IPS-15b (cell line): ENCODE measurements around the gene RIOK3.
"Not testable (repeated sequence)": the region's sequence is repeated elsewhere in the genome, so short reads cannot be mapped to it uniquely, and the experiment has no call there.

ENCODE experiments used
- H3K27me3 ChIP-seq: one replicate; pipeline ENCODE4 v1.6.1; 2013; ENCODE audit warnings: low read length; ENCODE audit not compliant: control insufficient read depth, insufficient read depth
- H3K36me3 ChIP-seq: one replicate; pipeline ENCODE4 v1.6.1; 2013; ENCODE audit warnings: low read length; ENCODE audit not compliant: control insufficient read depth, insufficient read depth
- H3K4me1 ChIP-seq: one replicate; pipeline ENCODE4 v1.6.1; 2013; ENCODE audit warnings: mild to moderate bottlenecking, low read length; ENCODE audit not compliant: control insufficient read depth, insufficient read depth
- H3K4me3 ChIP-seq: one replicate; pipeline ENCODE4 v1.5.1; 2013; ENCODE audit warnings: low read depth, low read length
- H3K9ac ChIP-seq: one replicate; pipeline ENCODE4 v1.6.1; 2013; ENCODE audit warnings: low read depth, mild to moderate bottlenecking, low read length
- H3K9me3 ChIP-seq: one replicate; pipeline ENCODE4 v1.6.1; 2013; ENCODE audit warnings: mild to moderate bottlenecking, low read length; ENCODE audit not compliant: control insufficient read depth, insufficient read depth

Gene RIOK3

DNA sequence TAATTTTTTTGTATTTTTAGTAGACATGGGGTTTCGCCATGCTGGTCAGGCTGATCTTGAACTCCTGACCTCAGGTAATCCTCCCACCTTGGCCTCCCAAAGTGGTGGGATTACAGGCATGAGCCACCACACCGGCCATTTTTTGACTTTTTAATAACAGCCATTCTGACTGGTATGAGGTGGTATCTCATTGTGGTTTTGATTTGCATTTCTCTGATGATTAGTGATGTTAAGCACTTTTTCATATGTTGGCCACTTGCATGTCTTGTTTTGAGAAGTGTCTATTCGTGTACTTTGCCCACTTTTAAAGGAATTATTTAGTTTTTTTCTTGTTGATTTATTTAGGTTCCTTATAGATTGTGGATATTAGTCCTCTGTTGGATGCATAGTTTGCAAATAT, 23.5 kb upstream of the RIOK3 start:
- H3K9ac ChIP-seq, H3K36me3 ChIP-seq, H3K4me3 ChIP-seq, H3K4me1 ChIP-seq, H3K27me3 ChIP-seq, H3K9me3 ChIP-seq: not testable (repeated sequence)

DNA sequence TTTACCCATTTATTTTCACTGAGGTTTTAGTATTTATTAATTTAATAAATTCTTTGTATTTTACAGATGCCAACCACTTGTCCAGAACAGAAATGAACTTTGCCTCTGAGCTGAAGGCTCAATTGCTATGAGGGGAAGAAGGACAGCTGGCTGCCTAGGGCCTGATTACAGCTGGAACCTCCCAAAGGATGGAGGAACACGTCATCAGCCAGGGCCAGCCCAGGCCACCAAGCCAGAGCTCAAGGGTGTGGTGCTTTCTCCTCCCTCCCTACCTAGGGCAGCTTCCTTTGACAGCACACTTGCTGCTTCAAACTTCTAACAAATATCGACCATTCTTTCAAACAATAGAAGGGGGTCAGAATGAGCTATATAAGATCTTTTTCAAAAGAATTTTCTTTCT, 19.7 kb upstream of the RIOK3 start:
- peaks cover 3% of the 10 kb centered on the region for H3K4me1 ChIP-seq
- no peaks in the 10 kb centered on the region for H3K36me3 ChIP-seq
- no peaks in the 10 kb centered on the region for H3K9me3 ChIP-seq
- H3K9ac ChIP-seq = no peak overlapping the region
- no peaks in the 10 kb centered on the region for H3K27me3 ChIP-seq
- H3K4me3 ChIP-seq = no peak overlapping the region

DNA sequence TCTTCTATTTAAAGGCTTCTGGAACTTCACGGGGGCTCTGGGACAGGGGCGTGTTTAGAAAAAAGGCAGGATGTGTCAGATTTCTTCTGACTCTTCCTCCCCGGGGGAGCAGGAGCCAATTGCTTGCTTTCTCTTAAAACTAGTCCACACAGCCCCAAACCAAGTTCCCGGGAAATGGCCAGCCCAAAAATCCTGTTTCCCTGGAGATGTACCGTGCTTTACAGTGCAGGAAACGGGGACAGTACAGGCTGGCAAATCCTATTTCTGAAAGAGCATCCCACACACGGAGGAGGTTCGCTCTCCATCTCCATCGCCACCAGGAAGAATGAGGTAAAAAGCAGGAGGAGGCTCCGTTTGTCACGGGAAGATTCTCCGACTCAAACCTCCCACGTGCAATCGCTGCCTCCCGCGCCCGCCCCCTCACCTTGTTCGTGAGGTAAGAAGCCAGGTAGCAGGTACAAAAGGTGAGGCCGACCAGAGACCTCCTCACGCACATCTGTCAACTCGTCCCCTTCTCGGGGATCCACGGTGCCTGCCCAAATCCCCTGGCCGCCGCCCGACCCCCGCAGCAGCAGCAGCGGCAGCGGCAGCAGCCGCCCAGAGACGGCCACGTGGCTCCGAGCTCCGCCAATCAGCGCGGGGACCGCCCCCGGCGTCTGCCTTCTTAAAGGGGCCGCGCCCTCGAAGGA, 15.6 kb upstream of the RIOK3 start:
- Histone ChIP-seq H3K4me1 (peaks cover 4% of the 10 kb centered on the region), H3K4me3 (peak overlapping the region; percentile 87), H3K36me3 (no peaks in the 10 kb centered on the region), H3K9ac (no peak overlapping the region), H3K9me3 (no peaks in the 10 kb centered on the region), H3K27me3 (peaks cover 2% of the 10 kb centered on the region)

DNA sequence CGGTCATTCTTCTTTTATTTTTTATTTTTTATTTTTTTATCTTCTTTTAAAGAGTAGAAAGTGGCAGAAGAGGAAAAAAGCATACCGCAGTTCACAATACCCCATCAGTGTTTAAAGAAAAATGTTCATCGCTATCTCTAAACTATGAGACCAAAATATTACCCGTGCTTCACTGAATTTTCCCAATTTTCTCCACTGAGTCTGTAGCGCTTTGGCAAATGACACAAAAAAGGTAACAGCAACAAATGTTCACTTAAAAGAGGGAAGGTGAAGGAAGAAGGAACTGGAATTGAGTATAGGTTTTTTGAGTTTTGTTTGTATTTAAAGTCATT, 15.1 kb upstream of the RIOK3 start:
- no peaks in the 10 kb centered on the region for H3K9me3 ChIP-seq
- H3K27me3 ChIP-seq = peaks cover 2% of the 10 kb centered on the region
- peak overlapping the region; percentile 87 for H3K4me3 ChIP-seq
- peaks cover 4% of the 10 kb centered on the region for H3K4me1 ChIP-seq
- no peak overlapping the region for H3K9ac ChIP-seq
- H3K36me3 ChIP-seq = no peaks in the 10 kb centered on the region

DNA sequence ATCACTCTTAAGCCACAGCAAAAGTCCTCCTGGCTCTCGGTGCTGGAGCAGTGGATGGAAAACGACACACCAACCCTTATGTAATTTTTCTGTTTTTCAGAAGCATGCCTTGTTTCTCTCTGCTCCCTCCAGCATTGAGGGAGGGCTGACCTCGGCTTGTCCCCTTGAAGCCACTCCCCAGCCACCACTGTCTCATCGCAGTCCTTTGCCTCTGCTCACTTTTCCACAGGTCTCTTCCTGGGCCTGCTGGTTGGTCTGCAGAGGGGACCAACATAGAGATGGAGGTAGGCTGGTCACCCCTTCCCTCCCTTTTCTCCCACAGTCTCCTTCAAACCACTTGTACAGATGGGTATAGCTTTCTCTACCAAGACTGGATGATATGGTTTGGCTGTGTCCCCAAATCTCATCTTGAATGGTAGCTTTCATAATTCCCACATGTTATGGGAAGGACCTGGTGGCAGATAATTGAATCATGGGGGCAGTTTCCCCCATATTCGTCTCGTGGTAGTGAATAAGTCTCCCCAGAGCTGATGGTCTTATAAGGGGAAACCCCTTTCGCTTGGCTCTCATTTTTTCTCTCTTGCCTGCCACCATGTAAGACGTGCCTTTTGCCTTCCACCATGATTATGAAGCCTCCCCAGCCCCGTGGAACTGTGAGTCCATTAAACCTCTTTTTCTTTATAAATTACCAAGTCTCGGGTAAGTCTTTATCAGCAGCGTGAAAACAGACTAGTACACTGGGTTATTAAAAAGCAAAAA, 14.3 kb upstream of the RIOK3 start:
- H3K4me3 ChIP-seq = peak overlapping the region; percentile 87
- no peaks in the 10 kb centered on the region for H3K36me3 ChIP-seq
- H3K9me3 ChIP-seq = no peaks in the 10 kb centered on the region
- H3K4me1 ChIP-seq = peaks cover 4% of the 10 kb centered on the region
- no peak overlapping the region for H3K9ac ChIP-seq
- H3K27me3 ChIP-seq = peaks cover 2% of the 10 kb centered on the region

DNA sequence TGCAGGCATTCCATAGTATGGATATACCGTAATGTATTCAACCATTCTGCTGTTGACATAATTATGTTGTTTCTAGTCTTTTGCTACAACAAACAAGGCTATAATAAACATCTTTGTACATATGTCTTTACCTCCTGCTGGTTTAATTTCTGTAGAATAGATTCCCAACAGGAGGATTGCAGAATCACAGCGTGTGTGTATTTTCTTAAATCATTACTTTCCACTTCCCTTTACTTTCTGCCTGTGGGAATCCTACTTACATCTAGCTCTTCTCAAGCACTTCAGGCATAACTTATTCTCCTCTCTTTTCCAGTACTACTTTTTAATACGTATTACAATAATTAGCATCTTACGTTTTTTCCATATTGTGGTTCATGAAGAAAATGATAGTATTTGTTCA, 13.0 kb upstream of the RIOK3 start:
- Histone ChIP-seq H3K27me3 (peaks cover 2% of the 10 kb centered on the region), H3K9ac (no peak overlapping the region), H3K9me3 (no peaks in the 10 kb centered on the region), H3K4me1 (peaks cover 4% of the 10 kb centered on the region), H3K36me3 (no peaks in the 10 kb centered on the region), H3K4me3 (no peak overlapping the region)

DNA sequence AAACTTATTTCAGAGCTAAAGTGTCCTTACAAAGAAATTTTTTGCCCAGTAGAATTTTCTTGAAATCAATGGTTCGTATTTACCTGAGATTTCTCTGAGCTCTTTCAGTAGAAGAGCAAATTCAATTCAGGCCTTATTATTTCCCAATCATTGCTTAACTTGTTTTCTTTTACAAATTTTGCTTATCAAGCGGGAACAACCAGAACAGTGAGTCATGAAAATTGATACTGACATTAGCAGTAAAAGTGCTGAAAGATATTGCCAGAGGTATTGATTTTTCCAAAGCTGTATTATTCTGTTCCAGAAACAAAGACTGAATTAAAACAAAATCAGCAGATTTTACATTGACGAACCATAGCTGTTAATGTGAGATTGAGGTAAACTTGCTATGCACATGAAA, 10.1 kb upstream of the RIOK3 start:
- Histone ChIP-seq H3K4me3 (no peak overlapping the region), H3K36me3 (no peaks in the 10 kb centered on the region), H3K9me3 (no peaks in the 10 kb centered on the region), H3K4me1 (peaks cover 4% of the 10 kb centered on the region), H3K9ac (no peak overlapping the region), H3K27me3 (peaks cover 2% of the 10 kb centered on the region)

DNA sequence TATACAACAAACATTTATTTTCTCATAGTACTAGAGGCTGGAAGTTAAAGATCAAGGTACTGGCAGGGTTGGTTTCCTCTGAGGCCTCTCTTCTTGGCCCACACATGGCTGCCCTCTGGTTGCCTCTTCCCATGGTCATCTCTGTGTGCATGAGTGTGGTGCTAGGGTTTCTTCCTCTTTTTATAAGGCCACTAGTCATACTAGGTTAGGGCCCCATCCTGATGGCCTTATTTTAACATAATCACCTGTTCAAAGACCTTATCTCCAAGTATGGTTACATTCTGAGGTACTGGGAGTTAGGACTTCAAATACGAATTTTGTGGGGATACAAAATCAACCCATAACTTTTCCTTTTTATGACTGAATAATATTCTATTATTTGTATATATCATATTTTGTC, 4.8 kb upstream of the RIOK3 start:
- no peaks in the 10 kb centered on the region for H3K9me3 ChIP-seq
- H3K36me3 ChIP-seq = no peaks in the 10 kb centered on the region
- no peak overlapping the region for H3K9ac ChIP-seq
- peaks cover 3% of the 10 kb centered on the region for H3K4me1 ChIP-seq
- no peaks in the 10 kb centered on the region for H3K27me3 ChIP-seq
- H3K4me3 ChIP-seq = no peak overlapping the region

DNA sequence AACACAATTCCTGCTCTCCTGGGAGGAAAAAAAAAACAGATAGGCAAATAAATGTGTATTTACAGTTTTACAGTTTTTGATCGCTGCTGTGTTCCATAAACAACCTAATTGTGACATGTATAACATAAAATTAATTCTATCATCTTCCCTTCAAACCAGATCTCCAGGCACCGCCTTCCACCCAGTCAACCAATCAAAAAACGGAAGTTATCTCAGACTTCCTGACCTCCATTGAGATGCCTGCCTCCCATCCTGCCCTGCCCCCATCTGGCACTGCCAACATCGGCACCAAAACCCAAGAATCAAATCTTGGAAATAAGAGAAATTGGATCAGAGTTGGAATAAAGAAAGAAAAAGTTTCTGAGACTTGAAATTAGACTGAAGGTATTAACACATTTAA, 3.1 kb upstream of the RIOK3 start:
- Histone ChIP-seq H3K27me3 (no peaks in the 10 kb centered on the region), H3K4me1 (peaks cover 7% of the 10 kb centered on the region), H3K4me3 (no peak overlapping the region), H3K9ac (no peak overlapping the region), H3K9me3 (no peaks in the 10 kb centered on the region), H3K36me3 (no peaks in the 10 kb centered on the region)

DNA sequence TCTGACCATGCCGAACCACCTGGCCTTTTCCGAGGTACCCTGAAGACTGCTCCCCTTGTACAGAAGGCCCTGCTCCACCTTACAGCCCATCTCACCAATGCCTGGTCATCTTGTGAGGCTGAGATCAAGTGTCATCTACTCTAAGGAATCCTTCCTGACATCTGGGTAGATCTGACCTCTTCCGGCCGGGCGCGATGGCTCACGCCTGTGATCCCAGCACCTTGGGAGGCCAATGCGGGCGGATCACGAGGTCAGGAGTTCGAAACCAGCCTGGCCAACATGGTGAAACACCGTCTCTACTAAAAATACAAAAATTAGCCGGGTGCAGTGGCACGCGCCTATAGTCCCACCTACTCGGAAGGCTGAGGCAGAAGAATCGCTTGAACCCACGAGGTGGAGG, 2.1 kb upstream of the RIOK3 start:
- no peaks in the 10 kb centered on the region for H3K36me3 ChIP-seq
- H3K4me3 ChIP-seq = no peak overlapping the region
- no peaks in the 10 kb centered on the region for H3K27me3 ChIP-seq
- no peaks in the 10 kb centered on the region for H3K9me3 ChIP-seq
- no peak overlapping the region for H3K9ac ChIP-seq
- H3K4me1 ChIP-seq = peaks cover 7% of the 10 kb centered on the region

DNA sequence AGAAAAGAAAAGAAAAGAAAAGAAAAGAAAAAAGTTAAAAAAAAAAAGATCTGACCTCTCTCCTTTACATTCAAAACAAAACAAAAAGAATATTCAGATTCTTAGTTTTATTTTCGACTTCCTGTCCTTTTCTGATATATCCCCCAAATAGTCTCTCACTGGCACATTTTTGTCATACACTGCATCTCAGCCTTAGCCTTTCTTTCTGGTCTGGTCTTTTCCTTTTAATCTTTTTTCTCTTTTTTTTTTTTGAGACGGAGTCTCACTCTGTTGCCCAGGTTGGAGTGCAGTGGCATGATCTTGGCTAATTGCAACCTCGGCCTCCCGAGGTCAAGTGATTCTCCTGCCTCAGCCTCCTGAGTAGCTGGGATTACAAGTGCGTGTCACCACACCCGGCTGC, 1.6 kb upstream of the RIOK3 start:
- Histone ChIP-seq H3K4me3 (no peak overlapping the region), H3K27me3 (no peaks in the 10 kb centered on the region), H3K9ac (no peak overlapping the region), H3K4me1 (peaks cover 7% of the 10 kb centered on the region), H3K36me3 (no peaks in the 10 kb centered on the region), H3K9me3 (no peaks in the 10 kb centered on the region)

DNA sequence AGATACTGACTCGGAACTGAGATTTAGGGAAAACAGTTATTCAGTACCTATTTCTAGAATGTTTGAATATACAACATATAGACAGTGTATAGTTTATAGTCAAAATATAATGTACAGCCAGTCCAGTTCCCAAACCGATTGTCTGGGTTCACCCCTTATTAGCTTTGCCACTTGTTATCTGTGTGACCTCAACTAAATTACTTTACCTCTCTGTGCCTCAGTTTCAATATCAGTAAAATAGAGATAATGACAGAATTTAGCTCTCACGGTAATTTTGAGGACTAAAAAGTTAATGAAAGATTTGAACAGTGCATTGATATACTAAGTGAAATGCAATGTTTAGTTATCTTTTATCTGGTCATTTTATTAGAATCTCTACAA, 750 bp upstream of the RIOK3 start:
- Histone ChIP-seq H3K9ac (no peak overlapping the region), H3K4me1 (peaks cover 7% of the 10 kb centered on the region), H3K4me3 (peak overlapping the region; percentile 98), H3K36me3 (no peaks in the 10 kb centered on the region), H3K27me3 (no peaks in the 10 kb centered on the region), H3K9me3 (no peaks in the 10 kb centered on the region)
